CD4-positive, alpha-beta T cell (primary cell): ENCODE measurements around the gene B3GLCT. TPM values are rescaled to one million over a fixed set of nuclear protein-coding genes. Genes with fewer than 3 reads are reported as not detected.

Experiments used
- ATAC-seq: fragments of 200-7000 bp; cut with Tn5 transposase; one replicate; pipeline ENCODE4 v1.10.0; 2022; ENCODE audit warnings: mild to moderate bottlenecking; ENCODE audit not compliant: poor library complexity
- CTCF ChIA-PET: fragments of 350-600 bp; sonication (Branson Sonifier 250); formaldehyde crosslinking; loops from one replicate; lab custom pipeline; 2021; ENCODE audit warnings: antibody characterized with exemption, inconsistent platforms; lab: Charles Lee
- POLR2A ChIA-PET: fragments of 350-600 bp; sonication (Branson Sonifier 250); formaldehyde crosslinking; loops from one replicate; lab custom pipeline; 2021; ENCODE audit warnings: antibody characterized with exemption, inconsistent platforms; lab: Charles Lee
- DNase-seq, 14 experiments: peaks; one replicate each; pipeline ENCODE4 v3.0.0-alpha.2; 2013 to 2020; ENCODE audit warnings: mixed read lengths in 2 of 14
- H3K27ac ChIP-seq, 2 donors: one replicate each; pipeline versions ENCODE4 v1.5.1 to v1.7.0; 2013; ENCODE audit warnings: low read length in 2 of 2, low read depth in 1 of 2, mild to moderate bottlenecking in 1 of 2
- H3K27me3 ChIP-seq, 2 experiments: 1 replicate in 1 of 2; 2 replicates in 1 of 2; pipeline versions ENCODE4 v1.6.1 to v1.7.0; 2013; ENCODE audit warnings: low read length in 2 of 2, control low read depth in 1 of 2, mild to moderate bottlenecking in 1 of 2, moderate library complexity in 1 of 2; ENCODE audit not compliant: insufficient read depth in 2 of 2, control insufficient read depth in 1 of 2
- H3K36me3 ChIP-seq: one replicate; pipeline ENCODE4 v1.6.1; 2013; ENCODE audit warnings: low read length, control low read depth; ENCODE audit not compliant: insufficient read depth
- H3K4me1 ChIP-seq: one replicate; pipeline ENCODE4 v1.6.1; 2013; ENCODE audit warnings: low read length, control low read depth; ENCODE audit not compliant: insufficient read depth
- H3K4me3 ChIP-seq: one replicate; pipeline ENCODE4 v1.5.1; 2013; ENCODE audit warnings: mild to moderate bottlenecking, low read length, moderate library complexity
- H3K9me3 ChIP-seq, 2 experiments: 1 replicate in 1 of 2; 2 replicates in 1 of 2; pipeline versions ENCODE4 v1.6.1 to v1.7.0; 2013; ENCODE audit warnings: low read length in 2 of 2, mild to moderate bottlenecking in 2 of 2, control low read depth in 1 of 2, moderate library complexity in 1 of 2; ENCODE audit not compliant: control insufficient read depth in 1 of 2, insufficient read depth in 1 of 2
- H3K27ac Mint-ChIP-seq: one replicate; pipeline ENCODE4 v1.8.0; 2020; ENCODE audit warnings: mixed read lengths
- H3K27me3 Mint-ChIP-seq: one replicate; pipeline ENCODE4 v1.8.0; 2021; ENCODE audit warnings: mixed read lengths
- H3K36me3 Mint-ChIP-seq: one replicate; pipeline ENCODE4 v1.8.0; 2021; ENCODE audit warnings: low read depth, mixed read lengths
- H3K4me1 Mint-ChIP-seq: one replicate; pipeline ENCODE4 v1.8.0; 2021; ENCODE audit warnings: low read depth, mixed read lengths
- H3K4me3 Mint-ChIP-seq: one replicate; pipeline ENCODE4 v1.8.0; 2020; ENCODE audit warnings: mild to moderate bottlenecking, mixed read lengths
- H3K9me3 Mint-ChIP-seq: one replicate; pipeline ENCODE4 v1.8.0; 2020; ENCODE audit warnings: mixed read lengths
- intact Hi-C, 2 experiments: fragments of 100-400 bp; cut with DNase I in 1 of 2; cut with micrococcal nuclease in 1 of 2; formaldehyde crosslinking; loops; one replicate each; pipeline versions ENCODE4 v1.15.1 to v1.9.0; 2023 to 2025; cut with DNase I, micrococcal nuclease
- total RNA-seq, 174 experiments: library from RNA in 2 of 174; stranded (reverse) in 2 of 174; gene quantifications; one replicate each; pipeline ENCODE4 v1.2.3 and lab custom pipeline; 2021 to 2026
- TF ChIP-seq, protein P1 (sequence below): fragments of 200-600 bp; IDR thresholded peaks from one replicate; pipeline ENCODE4 v1.8.0; 2022; ENCODE audit warnings: antibody characterized with exemption, mild to moderate bottlenecking

Gene B3GLCT
- total RNA-seq, 2 experiments from 2014 or later = 3.2 to 3.7 TPM

DNA sequence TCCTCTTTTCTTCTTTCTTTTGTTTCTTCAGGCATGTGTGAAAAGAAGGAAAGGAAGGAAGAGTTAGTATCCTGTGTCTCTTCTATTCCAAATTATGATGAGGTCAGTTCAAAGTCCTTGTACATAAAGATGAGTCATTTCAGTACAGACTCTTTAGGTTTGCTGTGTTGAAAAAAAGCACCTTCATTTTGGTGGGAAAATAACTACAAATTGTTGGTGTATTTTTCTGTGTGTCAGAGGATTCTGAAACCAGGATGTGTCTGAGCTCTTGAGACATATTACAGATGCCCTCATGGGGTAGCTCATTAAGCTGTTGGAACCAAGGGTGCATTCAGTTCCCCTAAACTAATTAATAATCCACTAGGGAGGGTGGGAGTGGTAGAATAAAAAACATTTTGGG is 32.3 kb upstream of the B3GLCT start:
- POLR2A ChIA-PET = interaction anchor here (0.9 kb wide), 1 partner anchor 33 kb away, joined by 3 read pairs; no protein-coding TSS in a partner anchor
- Histone ChIP-seq H3K4me1 (peaks cover 5% of the 10 kb centered on the region), H3K27me3 (no peaks in the 10 kb centered on the region), H3K36me3 (no peaks in the 10 kb centered on the region), H3K27ac (no peak overlapping the region), H3K9me3 (no peaks in the 10 kb centered on the region), H3K4me3 (no peak overlapping the region)
- ATAC-seq (no peak), DNase-seq (no peak)
- CTCF ChIA-PET = no interaction called here
- Mint-ChIP-seq H3K4me1 (peaks cover 11% of the 10 kb centered on the region), H3K9me3 (no peaks in the 10 kb centered on the region), H3K27ac (no peak overlapping the region), H3K27me3 (peaks cover 2% of the 10 kb centered on the region), H3K4me3 (no peak overlapping the region), H3K36me3 (peaks cover 4% of the 10 kb centered on the region)
- TF ChIP-seq, protein P1, sequence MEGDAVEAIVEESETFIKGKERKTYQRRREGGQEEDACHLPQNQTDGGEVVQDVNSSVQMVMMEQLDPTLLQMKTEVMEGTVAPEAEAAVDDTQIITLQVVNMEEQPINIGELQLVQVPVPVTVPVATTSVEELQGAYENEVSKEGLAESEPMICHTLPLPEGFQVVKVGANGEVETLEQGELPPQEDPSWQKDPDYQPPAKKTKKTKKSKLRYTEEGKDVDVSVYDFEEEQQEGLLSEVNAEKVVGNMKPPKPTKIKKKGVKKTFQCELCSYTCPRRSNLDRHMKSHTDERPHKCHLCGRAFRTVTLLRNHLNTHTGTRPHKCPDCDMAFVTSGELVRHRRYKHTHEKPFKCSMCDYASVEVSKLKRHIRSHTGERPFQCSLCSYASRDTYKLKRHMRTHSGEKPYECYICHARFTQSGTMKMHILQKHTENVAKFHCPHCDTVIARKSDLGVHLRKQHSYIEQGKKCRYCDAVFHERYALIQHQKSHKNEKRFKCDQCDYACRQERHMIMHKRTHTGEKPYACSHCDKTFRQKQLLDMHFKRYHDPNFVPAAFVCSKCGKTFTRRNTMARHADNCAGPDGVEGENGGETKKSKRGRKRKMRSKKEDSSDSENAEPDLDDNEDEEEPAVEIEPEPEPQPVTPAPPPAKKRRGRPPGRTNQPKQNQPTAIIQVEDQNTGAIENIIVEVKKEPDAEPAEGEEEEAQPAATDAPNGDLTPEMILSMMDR = no peak
- intact Hi-C loops = loop anchor here in 1 of 2 experiments (10.0 kb wide), 2 partner anchors 1147 to 1257 kb away; partner anchors contain the start of genes BRCA2, N4BP2L1 and ZAR1L

GRCh38 chr13:31168166-31168565 is 31.6 kb upstream of the B3GLCT start:
- ChIA-PET POLR2A (interaction anchor here (0.9 kb wide), 1 partner anchor 33 kb away, joined by 3 read pairs; no protein-coding TSS in a partner anchor), CTCF (no interaction called here)
- H3K27me3 Mint-ChIP-seq = peaks cover 8% of the 10 kb centered on the region
- Histone ChIP-seq H3K4me3 (no peak overlapping the region), H3K9me3 (no peaks in the 10 kb centered on the region), H3K27ac (no peak overlapping the region), H3K27me3 (peaks cover 0 to 4% of the 10 kb centered on the region in 2 experiments), H3K4me1 (peaks cover 2% of the 10 kb centered on the region), H3K36me3 (no peaks in the 10 kb centered on the region)
- intact Hi-C loops = loop anchor here in 1 of 2 experiments (10.0 kb wide), 2 partner anchors 1147 to 1257 kb away; partner anchors contain the start of genes BRCA2, N4BP2L1 and ZAR1L
- no peaks in the 10 kb centered on the region for H3K9me3 Mint-ChIP-seq
- TF ChIP-seq, protein P1 = no peak
- no peak for DNase-seq
- peaks cover 4% of the 10 kb centered on the region for H3K4me1 Mint-ChIP-seq
- H3K4me3 Mint-ChIP-seq = no peak overlapping the region
- H3K27ac Mint-ChIP-seq = no peak overlapping the region
- H3K36me3 Mint-ChIP-seq = no peaks in the 10 kb centered on the region
- ATAC-seq = no peak

DNA sequence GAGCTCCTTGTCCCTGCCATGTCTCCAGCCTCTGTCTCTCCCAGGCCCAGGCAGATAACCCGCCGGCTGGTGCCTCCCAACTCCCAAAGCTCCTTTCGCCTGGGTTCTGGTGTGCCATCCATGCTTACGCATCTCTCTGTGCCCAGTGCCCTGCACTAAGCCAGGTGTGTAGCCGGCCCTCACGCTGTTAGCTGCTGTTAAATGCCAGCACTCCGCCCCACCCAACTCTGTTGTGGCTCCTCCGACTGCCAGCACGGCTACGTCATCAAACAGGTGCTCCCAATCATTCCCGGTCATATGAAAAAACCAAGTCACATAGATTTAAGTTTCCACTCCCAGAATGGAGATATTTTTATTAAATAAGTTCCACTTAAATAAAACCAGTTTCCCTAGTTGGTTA is 31.0 kb upstream of the B3GLCT start:
- H3K36me3 ChIP-seq = no peaks in the 10 kb centered on the region
- H3K4me1 ChIP-seq = no peaks in the 10 kb centered on the region
- intact Hi-C loops = loop anchor here in 1 of 2 experiments (10.0 kb wide), 2 partner anchors 1146 to 1256 kb away; partner anchors contain the start of genes BRCA2, N4BP2L1 and ZAR1L

More for the DNA sequence above, 31.0 kb upstream of the B3GLCT start:
- no peaks in the 10 kb centered on the region for H3K4me1 Mint-ChIP-seq
- Histone ChIP-seq H3K9me3 (no peaks in the 10 kb centered on the region), H3K4me3 (no peak overlapping the region), H3K27ac (no peak overlapping the region), H3K27me3 (peaks cover 0 to 4% of the 10 kb centered on the region in 2 experiments)
- no peak for ATAC-seq
- no peaks in the 10 kb centered on the region for H3K9me3 Mint-ChIP-seq
- CTCF ChIA-PET = no interaction called here
- no peak for DNase-seq
- H3K36me3 Mint-ChIP-seq = no peaks in the 10 kb centered on the region
- peaks cover 12% of the 10 kb centered on the region for H3K27me3 Mint-ChIP-seq
- TF ChIP-seq, protein P1 = no peak
- H3K27ac Mint-ChIP-seq = no peak overlapping the region
- no peak overlapping the region for H3K4me3 Mint-ChIP-seq
- POLR2A ChIA-PET = no interaction called here
